GM19193 (cell line): ENCODE measurements around the gene DCAF8L2.

Experiments
- POLR2A ChIP-seq: IDR thresholded peaks from 4 replicates; pipeline ENCODE4 v1.6.1; 2011; ENCODE audit not compliant: insufficient read depth, insufficient read length; ENCODE audit errors: extremely low read depth

Gene DCAF8L2

GRCh38 chrX:27626066-27626465 is 35.9 kb downstream of the DCAF8L2 start:
- TF ChIP-seq POLR2A, result no peak

DNA sequence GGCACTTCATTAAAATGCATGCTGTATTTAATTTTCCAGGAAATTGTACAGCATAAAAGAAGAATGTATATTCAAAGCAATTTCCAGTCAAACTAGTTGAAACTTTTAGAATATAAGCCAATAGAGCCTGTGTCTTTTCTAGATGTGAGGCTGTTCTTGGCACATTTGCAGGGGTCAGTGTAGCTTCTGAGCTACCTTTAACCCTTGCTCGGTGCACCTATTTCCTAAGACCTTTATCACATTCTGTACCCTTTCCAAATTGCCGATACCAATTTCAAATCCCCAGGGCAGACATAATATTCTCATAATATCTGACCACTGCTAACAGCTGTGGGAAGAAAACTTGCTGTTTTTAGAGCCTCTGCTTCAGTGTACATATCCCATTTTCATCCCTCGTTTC is 43.2 kb downstream of the DCAF8L2 start:
- TF ChIP-seq POLR2A, result no peak

DNA sequence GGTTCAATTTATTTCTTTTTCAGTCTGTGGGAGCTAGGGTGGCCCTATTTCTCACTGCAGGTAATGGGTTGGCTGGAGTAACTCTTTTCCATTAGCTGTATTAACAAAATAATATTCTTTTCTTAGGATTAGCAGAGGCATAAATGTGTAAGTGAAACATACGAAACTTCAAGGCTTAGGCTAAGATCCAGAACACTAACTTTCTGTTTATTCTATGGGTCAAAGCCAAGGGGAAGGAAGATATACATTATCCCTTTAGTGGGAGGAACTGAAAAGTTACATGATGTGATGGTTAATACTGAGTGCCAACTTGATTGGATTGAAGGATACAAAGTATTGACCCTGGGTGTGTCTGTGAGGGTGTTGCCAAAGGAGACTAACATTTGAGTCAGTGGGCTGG is 66.4 kb downstream of the DCAF8L2 start:
- TF ChIP-seq POLR2A, result no peak

DNA sequence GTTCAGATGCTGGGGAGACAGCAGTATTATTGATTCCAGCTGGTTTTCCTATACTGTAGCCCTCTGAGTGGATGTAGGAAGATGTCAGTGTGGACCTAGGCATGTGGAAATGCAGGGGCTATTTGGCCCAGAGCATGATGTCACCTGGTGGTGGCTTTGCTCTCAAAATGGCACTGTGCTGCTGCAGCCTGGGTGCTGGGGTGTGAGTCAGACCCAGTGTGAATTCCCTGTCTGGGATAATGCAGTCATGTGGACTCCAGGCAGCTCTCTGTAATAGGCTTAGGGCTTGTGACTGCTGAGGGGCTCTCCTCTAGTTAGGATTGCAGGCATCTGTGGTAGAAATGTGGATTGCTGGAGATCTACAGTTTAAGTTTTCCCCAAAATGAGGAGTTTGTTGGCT is 70.7 kb downstream of the DCAF8L2 start:
- no peak for TF ChIP-seq POLR2A

- TF ChIP-seq POLR2A, result no peak
These were observed 81.1 kb downstream of the DCAF8L2 start for GRCh38 chrX:27671234-27671633.

DNA sequence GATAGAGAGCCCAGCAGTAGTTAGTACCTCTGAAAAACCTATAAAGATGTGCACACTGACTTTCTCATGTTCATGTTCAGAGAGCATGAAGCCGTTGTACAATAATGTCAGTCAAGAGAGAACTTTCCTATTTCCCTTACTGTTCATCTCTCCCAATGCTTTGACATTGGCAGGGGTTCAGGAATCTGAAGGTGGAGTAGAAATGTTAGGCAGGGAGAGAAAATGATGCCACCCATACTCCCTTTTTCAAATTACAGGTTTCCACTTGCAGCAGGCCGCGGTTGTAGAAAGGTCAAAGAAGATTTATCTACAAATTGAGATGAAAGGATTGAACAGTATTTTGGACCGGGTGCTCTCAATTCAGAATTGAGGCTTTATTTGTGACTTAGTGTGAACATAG is 84.3 kb downstream of the DCAF8L2 start:
- no peak for TF ChIP-seq POLR2A

DNA sequence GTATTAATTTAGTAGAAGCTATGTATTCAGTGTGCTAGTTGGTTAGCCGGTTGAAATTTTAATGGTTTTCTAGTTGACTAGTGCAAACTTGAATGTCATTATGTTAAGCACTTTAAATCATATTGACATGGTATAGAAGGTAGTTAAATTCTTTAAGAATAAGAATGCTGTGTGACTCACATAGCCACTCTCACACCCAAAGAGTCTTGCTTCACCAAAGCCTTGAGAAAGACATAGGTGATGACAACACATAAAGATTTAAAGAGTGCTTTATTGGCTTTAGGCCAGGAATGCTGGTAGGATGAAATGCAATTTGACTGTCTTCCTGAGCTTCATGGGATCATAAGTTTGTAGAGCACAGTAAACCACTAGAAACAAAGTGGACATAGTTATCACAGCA is 85.3 kb downstream of the DCAF8L2 start:
- TF ChIP-seq POLR2A, result no peak

GRCh38 chrX:27679281-27679680 is 89.1 kb downstream of the DCAF8L2 start:
- no peak for TF ChIP-seq POLR2A

GRCh38 chrX:27680726-27681125 is 90.6 kb downstream of the DCAF8L2 start:
- no peak for TF ChIP-seq POLR2A

DNA sequence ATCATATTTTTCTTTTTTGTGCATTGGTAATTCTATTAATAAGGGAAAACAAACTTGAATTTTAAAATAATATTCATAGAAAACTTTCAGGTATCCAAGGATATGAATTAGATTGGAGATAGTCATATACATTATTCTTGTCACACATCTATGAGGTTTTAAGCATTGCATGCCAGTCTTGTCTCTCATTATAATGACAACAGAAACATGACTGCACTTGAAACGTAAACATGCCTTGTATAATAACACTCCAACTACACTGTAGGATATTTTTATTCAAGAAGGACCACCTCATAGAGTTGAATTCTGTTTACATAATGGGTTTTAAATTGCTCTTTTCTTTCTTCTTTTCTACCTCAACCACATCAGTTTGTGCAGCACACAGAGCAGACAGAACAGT is 104.5 kb downstream of the DCAF8L2 start:
- TF ChIP-seq POLR2A, result no peak

DNA sequence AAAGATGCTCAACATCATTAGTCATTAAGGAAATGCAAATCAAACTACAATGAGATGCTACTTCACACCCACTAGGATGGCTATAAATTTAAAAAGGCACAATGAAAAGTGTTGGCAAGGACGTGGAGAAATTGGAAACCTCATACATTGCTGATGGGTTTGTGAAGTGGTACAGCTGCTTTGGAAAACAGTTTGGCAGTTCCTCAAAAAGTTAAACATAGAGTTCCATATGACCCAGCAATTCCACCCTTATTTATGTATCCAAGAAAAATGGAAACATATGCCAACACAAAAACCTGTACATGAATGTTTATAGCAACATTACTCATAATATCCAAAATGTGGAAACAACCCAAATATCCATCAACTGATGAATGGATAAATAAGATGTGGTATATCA is 116.4 kb downstream of the DCAF8L2 start:
- no peak for TF ChIP-seq POLR2A

DNA sequence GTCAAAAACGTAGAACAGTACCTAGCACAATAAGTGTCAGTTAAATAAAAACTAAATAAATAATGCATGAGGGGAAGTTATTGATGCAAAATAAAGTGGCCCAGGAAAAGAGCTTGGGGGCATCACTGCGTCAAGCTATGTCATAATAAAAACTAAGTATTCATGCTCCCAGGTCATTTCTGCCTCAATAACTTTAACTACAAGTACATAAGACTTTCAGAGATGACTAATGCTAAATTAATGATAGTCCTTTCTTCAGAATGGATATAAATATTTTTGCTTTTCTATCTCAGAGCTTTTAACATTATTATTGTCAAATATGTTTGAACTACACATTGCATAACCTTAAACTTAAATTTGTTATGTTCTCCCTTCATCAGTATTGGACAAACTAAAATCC is 125.5 kb downstream of the DCAF8L2 start:
- no peak for TF ChIP-seq POLR2A

- no peak for TF ChIP-seq POLR2A
These were observed 138.1 kb downstream of the DCAF8L2 start for GRCh38 chrX:27728291-27728690.

- no peak for TF ChIP-seq POLR2A
These were observed 141.8 kb downstream of the DCAF8L2 start for GRCh38 chrX:27731962-27732361.

DNA sequence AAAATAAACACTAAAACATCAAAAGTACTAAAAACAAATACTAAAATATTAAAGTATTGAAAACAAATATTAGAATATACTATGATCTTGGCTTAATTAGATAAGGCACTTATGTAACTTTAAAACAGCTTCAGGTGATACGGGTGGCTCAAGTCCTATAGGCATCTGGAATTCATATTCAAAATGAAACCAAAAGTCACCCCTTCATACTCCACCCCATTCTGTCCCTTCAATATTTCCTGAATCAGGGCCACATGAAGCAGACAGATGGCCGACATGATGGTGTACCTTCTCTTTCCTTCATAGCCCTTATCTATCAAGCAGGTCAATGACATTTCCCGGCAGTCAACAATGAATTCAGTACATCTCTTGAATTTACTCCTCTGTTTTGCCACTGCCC is 145.8 kb downstream of the DCAF8L2 start:
- TF ChIP-seq POLR2A, result no peak

- no peak for TF ChIP-seq POLR2A
These were observed 150.8 kb downstream of the DCAF8L2 start for GRCh38 chrX:27740933-27741332.

GRCh38 chrX:27746516-27746915 is 156.4 kb downstream of the DCAF8L2 start:
- no peak for TF ChIP-seq POLR2A
